GM12875 (cell line): ENCODE data around the gene PDGFD.

Source experiments
- H3K4me3 ChIP-seq: one replicate; pipeline ENCODE4 v1.5.1; 2011; ENCODE audit warnings: low read depth, low read length, control low read depth
- TF ChIP-seq, protein P1 (sequence below): IDR thresholded peaks from 2 replicates; pipeline ENCODE4 v1.5.1; 2011; ENCODE audit warnings: low read depth, mild to moderate bottlenecking, control low read depth, inconsistent platforms, low read length, moderate library complexity, borderline replicate concordance; ENCODE audit not compliant: insufficient read depth

PDGFD gene

DNA sequence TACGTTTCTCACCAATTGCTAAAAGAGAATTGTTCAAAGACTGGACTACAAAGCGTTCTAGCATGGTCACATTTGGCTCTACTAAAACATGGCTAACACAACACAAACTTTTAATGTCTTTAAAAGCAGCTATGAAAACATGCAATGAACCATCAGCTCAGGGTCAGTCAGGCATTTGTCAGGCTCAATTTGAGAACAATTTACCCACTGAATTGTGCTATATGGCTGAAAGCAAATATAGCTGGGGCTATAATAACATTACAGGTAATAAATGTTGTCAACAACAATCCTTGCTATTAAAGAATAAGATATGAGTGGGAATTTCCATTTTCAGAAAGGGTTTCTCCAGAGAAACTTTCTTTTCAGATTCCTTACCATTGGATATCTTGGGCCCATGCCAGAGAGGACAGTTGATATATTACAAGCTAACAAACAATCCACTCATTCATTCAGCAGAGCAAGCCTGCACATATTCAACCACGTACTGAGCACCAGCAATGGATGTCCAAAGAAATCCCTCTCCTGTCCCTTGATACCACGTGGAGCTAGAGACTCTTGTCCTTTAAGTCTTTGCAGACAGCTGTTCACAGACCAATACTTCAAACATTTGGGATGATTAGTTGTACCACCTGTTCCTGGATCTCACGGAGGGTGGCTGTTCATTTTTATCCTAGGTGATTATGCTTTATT, 210.0 kb downstream of the PDGFD start:
- TF ChIP-seq, protein P1, sequence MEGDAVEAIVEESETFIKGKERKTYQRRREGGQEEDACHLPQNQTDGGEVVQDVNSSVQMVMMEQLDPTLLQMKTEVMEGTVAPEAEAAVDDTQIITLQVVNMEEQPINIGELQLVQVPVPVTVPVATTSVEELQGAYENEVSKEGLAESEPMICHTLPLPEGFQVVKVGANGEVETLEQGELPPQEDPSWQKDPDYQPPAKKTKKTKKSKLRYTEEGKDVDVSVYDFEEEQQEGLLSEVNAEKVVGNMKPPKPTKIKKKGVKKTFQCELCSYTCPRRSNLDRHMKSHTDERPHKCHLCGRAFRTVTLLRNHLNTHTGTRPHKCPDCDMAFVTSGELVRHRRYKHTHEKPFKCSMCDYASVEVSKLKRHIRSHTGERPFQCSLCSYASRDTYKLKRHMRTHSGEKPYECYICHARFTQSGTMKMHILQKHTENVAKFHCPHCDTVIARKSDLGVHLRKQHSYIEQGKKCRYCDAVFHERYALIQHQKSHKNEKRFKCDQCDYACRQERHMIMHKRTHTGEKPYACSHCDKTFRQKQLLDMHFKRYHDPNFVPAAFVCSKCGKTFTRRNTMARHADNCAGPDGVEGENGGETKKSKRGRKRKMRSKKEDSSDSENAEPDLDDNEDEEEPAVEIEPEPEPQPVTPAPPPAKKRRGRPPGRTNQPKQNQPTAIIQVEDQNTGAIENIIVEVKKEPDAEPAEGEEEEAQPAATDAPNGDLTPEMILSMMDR, result no peak
- no peak overlapping the region for H3K4me3 ChIP-seq

DNA sequence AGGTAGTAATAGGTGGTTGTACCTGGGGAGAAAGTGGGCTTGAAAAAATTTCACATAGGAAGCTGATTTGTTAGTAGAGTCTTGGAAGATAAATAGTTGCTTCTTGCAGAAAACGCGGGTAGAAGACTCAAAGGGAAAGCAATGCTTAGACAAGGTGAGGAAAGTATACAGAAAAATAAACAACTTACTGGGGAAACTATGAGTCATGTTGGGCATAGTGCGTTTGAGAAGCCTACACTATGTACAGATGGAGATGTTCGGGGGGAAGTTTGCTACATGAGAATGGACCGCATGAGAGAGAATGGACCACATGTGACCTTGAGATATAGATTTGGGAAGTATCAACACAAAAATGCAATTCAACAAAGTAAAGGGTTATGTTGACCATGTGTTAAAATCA, 214.2 kb downstream of the PDGFD start:
- TF ChIP-seq, protein P1, result no peak
- H3K4me3 ChIP-seq, result no peak overlapping the region

DNA sequence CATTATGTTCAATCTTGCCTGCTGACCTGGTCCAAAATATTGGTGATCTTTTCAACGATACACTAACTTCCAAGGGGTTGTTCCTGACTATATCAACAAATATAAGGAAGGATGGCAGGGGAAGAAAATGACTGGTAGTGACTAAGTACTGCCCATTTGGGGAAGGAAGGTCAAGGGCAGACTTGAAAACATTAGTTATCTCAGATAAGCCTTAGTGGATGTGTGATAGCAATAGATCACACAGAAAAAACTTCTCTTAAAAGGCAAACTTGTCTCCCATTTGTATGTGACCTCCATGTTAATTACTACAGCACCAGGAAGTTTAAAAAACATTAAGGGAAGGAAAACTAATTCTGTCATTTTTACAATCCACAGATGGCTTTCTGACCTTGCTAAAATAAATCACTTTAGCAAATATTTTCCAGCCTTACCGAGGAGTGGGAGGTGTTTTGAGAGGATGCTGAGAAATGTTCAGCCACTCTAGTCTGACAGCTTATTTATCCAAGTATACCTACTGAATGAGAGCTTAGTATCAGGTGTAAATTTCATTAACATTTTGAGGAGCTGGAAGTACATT, 215.7 kb downstream of the PDGFD start:
- TF ChIP-seq, protein P1, result no peak
- H3K4me3 ChIP-seq, result no peak overlapping the region

DNA sequence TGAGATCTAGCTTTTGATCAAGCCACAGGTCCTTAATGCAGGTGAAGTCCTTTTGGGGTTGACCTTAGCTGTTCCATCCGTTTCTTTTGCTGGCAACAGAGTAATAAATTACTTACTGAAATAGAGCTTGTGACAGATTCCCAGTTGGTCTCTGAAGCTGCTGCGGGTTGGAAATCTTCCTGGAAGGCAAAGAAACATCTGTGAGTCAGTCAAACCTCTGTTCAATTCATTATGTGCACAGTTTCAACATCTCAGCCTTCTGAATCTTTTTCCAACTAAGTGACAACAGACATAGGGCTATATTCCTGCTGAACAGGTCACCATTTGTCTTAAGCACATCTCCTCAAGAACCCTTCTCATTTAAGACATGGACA, 216.4 kb downstream of the PDGFD start:
- TF ChIP-seq, protein P1, result no peak
- no peak overlapping the region for H3K4me3 ChIP-seq

DNA sequence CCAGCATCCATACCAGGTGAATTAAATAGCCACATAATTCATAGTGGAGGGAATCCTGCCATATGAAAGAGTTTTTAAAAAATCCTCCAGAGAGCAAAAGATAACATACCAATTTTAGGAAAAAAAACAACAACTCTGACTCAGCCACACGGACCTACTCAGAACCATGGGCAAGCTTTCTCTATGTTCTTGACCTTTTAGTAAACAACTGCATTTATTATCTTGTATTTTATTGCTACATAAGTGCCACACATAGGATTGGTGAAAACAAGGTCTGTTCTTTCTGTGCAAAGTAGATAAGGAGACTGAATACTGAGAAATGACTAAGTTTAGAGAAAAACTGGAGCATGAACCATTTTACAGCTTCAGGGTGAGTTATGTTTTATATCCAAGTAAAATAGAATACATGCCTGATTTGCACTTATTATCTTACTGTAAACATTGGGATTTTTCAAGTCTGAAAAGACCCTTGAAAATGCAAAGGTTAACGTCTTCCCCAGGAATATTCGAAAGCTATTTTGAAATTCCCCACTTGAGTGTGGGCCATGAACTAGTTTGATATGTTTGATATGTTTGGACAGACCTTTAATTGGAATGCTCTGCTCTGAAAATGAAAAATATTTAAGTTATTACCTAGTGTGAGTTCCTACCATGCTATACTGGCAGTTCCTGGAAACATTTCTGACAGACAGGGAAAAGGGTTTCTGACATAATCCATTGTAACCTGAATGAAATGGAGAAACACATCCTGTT, 217.0 kb downstream of the PDGFD start:
- H3K4me3 ChIP-seq, result no peak overlapping the region
- TF ChIP-seq, protein P1, result no peak

DNA sequence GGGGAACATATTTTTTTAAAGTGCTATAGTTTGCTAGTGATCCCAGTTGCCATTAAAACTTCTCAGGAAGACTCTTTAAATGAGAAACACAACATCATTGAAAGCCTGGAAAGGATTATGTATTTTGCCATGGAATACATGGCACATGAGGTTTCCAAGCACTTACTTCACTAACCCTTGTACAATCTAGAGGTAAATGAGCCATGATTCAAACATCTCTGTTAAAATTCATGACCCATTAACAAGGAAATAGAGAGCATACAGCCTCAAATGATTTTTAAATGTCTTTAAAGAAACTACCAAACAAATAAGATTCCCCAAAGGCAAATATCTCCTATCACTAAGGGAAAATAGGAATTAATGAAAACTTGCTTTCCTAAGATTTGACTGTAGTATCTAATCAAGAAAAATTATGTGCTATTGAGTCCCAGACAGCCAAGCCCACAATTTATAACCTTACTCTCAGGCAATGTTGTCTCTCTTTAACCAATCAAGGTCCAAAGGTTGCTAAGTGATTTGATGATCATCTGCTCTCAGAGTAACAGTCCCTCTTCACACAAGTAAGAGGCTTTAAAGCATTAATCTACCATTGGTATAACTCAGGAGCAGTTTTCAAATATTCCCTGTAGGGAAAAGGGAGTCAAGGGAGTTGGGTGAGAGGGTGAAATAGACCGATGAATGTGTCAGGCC, 219.6 kb downstream of the PDGFD start:
- H3K4me3 ChIP-seq, result no peak overlapping the region
- TF ChIP-seq, protein P1, result no peak
